OCI-LY7 (cell line): ENCODE measurements around the gene MEF2D. TPM values are rescaled to one million over a fixed set of nuclear protein-coding genes. Genes with fewer than 3 reads are reported as not detected.

ENCODE experiments used
- BruUV-seq: library from RNA; stranded (reverse); fragments of 400-500 nt; replicated peaks from 2 replicates; lab custom pipeline; 2021; lab: Mats Ljungman, UMichigan
- CTCF ChIA-PET: fragments of 300-600 bp; sonication (Branson Sonifier 250); formaldehyde crosslinking; loops from one replicate; lab custom pipeline; 2022; ENCODE audit warnings: antibody characterized with exemption; ENCODE audit not compliant: unreplicated experiment; lab: Charles Lee
- POLR2A ChIA-PET: fragments of 300-600 bp; sonication (Branson Sonifier 250); formaldehyde crosslinking; loops from one replicate; lab custom pipeline; 2022; ENCODE audit warnings: antibody characterized with exemption; lab: Charles Lee
- DNase-seq: peaks from one replicate; pipeline ENCODE4 v3.0.0-alpha.2; 2015; ENCODE audit warnings: low spot score
- H2AFZ ChIP-seq: fragments of 200-600 bp; sonication (generic), shearing (Covaris generic); 2 replicates; pipeline ENCODE4 v1.6.1; 2014; ENCODE audit warnings: mild to moderate bottlenecking, antibody characterized with exemption, low read length, moderate library complexity
- H3K27ac ChIP-seq: fragments of 200-600 bp; sonication (generic); 2 replicates; pipeline ENCODE4 v1.5.1; 2014; ENCODE audit warnings: mixed run types, low read depth, mild to moderate bottlenecking, moderate library complexity, low read length, inconsistent platforms; ENCODE audit not compliant: poor library complexity, severe bottlenecking
- H3K36me3 ChIP-seq: fragments of 200-600 bp; sonication (generic); 2 replicates; pipeline ENCODE4 v1.6.1; 2014; ENCODE audit warnings: mild to moderate bottlenecking, antibody characterized with exemption, low read length, moderate library complexity, mixed read lengths; ENCODE audit not compliant: insufficient read depth
- H3K4me1 ChIP-seq: fragments of 200-600 bp; sonication (generic); 2 replicates; pipeline ENCODE4 v1.5.1; 2014; ENCODE audit warnings: mild to moderate bottlenecking, low read length; ENCODE audit not compliant: insufficient read depth, poor library complexity, severe bottlenecking
- H3K4me2 ChIP-seq: fragments of 200-600 bp; sonication (generic); 2 replicates; pipeline ENCODE4 v1.6.1; 2014; ENCODE audit warnings: mild to moderate bottlenecking, low read length
- H3K4me3 ChIP-seq: fragments of 200-600 bp; sonication (generic); 2 replicates; pipeline ENCODE4 v1.5.1; 2014; ENCODE audit warnings: mild to moderate bottlenecking, low read depth, low read length; ENCODE audit not compliant: poor library complexity, severe bottlenecking
- H3K79me2 ChIP-seq: fragments of 200-600 bp; sonication (generic); 2 replicates; pipeline ENCODE4 v1.6.1; 2016; ENCODE audit warnings: low read depth, mild to moderate bottlenecking, low read length, moderate library complexity, mixed read lengths; ENCODE audit not compliant: insufficient read depth
- H3K9me2 ChIP-seq: fragments of 200-600 bp; sonication (generic); 2 replicates; pipeline ENCODE4 v1.6.1; 2016; ENCODE audit warnings: mild to moderate bottlenecking, low read length, mixed read lengths; ENCODE audit not compliant: insufficient read depth
- H3K9me3 ChIP-seq: fragments of 200-600 bp; sonication (generic); 2 replicates; pipeline ENCODE4 v1.6.1; 2014; ENCODE audit warnings: mild to moderate bottlenecking, mixed run types, low read length, mixed read lengths
- H4K20me1 ChIP-seq: fragments of 200-600 bp; sonication (generic); 2 replicates; pipeline ENCODE4 v1.6.1; 2014; ENCODE audit warnings: mild to moderate bottlenecking, antibody characterized with exemption, low read length, moderate library complexity, mixed read lengths; ENCODE audit not compliant: insufficient read depth
- CTCF ChIP-seq: fragments of 200-600 bp; sonication (generic); conservative IDR thresholded peaks from 2 replicates; pipeline ENCODE4 v1.5.1; 2014; ENCODE audit warnings: mild to moderate bottlenecking, antibody characterized with exemption, low read length, moderate library complexity, mixed read lengths
- EZH2phosphoT487 ChIP-seq: fragments of 200-600 bp; sonication (generic); IDR thresholded peaks from 2 replicates; pipeline ENCODE4 v1.6.1; 2018; ENCODE audit warnings: low read depth, borderline replicate concordance, mild to moderate bottlenecking, mixed run types, antibody characterized with exemption, low read length, moderate library complexity, mixed read lengths
- intact Hi-C: fragments of 100-400 bp; cut with micrococcal nuclease; formaldehyde crosslinking; loops from one replicate; pipeline ENCODE4 v1.10.0; 2022; ENCODE audit not compliant: unreplicated experiment
- total RNA-seq, 2 experiments: library from RNA; depleted of rRNA in 1 of 2; stranded (reverse); fragments of >200 nt in 1 of 2; shearing (Covaris generic) in 1 of 2; gene quantifications; 2 replicates each; pipeline ENCODE4 v1.2.3, GENCODE V29; 2014 to 2022

MEF2D gene
- total RNA-seq, 2 experiments from 2014 or later, result 42.7 to 92.3 TPM

GRCh38 chr1:156484480-156485058 lies 16.0 kb downstream of the MEF2D start:
- CTCF ChIA-PET, result interaction anchor here (0.6 to 1.3 kb wide), 4 partner anchors 18 to 112 kb away, joined by 3 to 4 read pairs (median 3); no protein-coding TSS in a partner anchor
- Histone ChIP-seq H3K4me2 (no peak overlapping the region), H3K4me1 (peaks cover 93% of the 10 kb centered on the region), H2AFZ (no peak overlapping the region), H3K79me2 (peaks cover 74% of the 10 kb centered on the region), H4K20me1 (peaks cover 5% of the 10 kb centered on the region; the same call in 1 of the 2 replicates), H3K27ac (peak overlapping the region; percentile 34), H3K9me2 (no peaks in the 10 kb centered on the region), H3K9me3 (no peaks in the 10 kb centered on the region), H3K36me3 (peaks cover 94% of the 10 kb centered on the region), H3K4me3 (no peak overlapping the region)
- no TSS peak for BruUV-seq
- intact Hi-C loops, result no loop called here
- POLR2A ChIA-PET, result interaction anchor here (0.5 to 1.9 kb wide), 12 partner anchors 7 to 632 kb away, joined by 3 to 11 read pairs (median 4); no protein-coding TSS in a partner anchor
- DNase-seq, result no peak
- TF ChIP-seq EZH2phosphoT487, result no peak
- no peak for TF ChIP-seq CTCF

GRCh38 chr1:156483397-156483796 lies 17.2 kb downstream of the MEF2D start:
- H3K9me2 ChIP-seq, result no peaks in the 10 kb centered on the region
- H3K9me3 ChIP-seq, result no peaks in the 10 kb centered on the region
- intact Hi-C loops, result no loop called here
- no peak overlapping the region for H2AFZ ChIP-seq
- no peak overlapping the region for H3K4me2 ChIP-seq
- no peak for DNase-seq
- H4K20me1 ChIP-seq, result peaks cover 4% of the 10 kb centered on the region; the same call in 1 of the 2 replicates
- H3K4me1 ChIP-seq, result peaks cover 81% of the 10 kb centered on the region
- peak overlapping the region; percentile 34 for H3K27ac ChIP-seq
- BruUV-seq, result no TSS peak
- ChIA-PET POLR2A (interaction anchor here (0.6 to 1.9 kb wide), 6 partner anchors 9 to 251 kb away, joined by 3 to 7 read pairs (median 4); no protein-coding TSS in a partner anchor), CTCF (interaction anchor here (0.6 to 1.3 kb wide), 3 partner anchors 9 to 68 kb away, joined by 3 to 13 read pairs (median 6); no protein-coding TSS in a partner anchor)
- H3K36me3 ChIP-seq, result peaks cover 100% of the 10 kb centered on the region
- no peak overlapping the region for H3K4me3 ChIP-seq
- TF ChIP-seq CTCF, result no peak
- TF ChIP-seq EZH2phosphoT487, result no peak
- peaks cover 63% of the 10 kb centered on the region for H3K79me2 ChIP-seq

GRCh38 chr1:156482276-156482675 lies 18.3 kb downstream of the MEF2D start:
- Histone ChIP-seq H3K4me2 (peak overlapping the region; percentile 48; the same call in 1 of the 2 replicates), H3K27ac (peak overlapping the region; percentile 61), H4K20me1 (no peaks in the 10 kb centered on the region), H3K79me2 (peaks cover 52% of the 10 kb centered on the region), H3K9me2 (no peaks in the 10 kb centered on the region), H2AFZ (no peak overlapping the region), H3K4me1 (peaks cover 70% of the 10 kb centered on the region), H3K36me3 (peaks cover 100% of the 10 kb centered on the region), H3K9me3 (no peaks in the 10 kb centered on the region), H3K4me3 (no peak overlapping the region)
- no peak for TF ChIP-seq CTCF
- no peak for TF ChIP-seq EZH2phosphoT487
- ChIA-PET POLR2A (interaction anchor here (1.6 to 2.0 kb wide), 2 partner anchors 14 to 16 kb away, joined by 7 to 13 read pairs; no protein-coding TSS in a partner anchor), CTCF (interaction anchor here (0.6 to 2.0 kb wide), 2 partner anchors 19 to 38 kb away, joined by 3 to 9 read pairs; no protein-coding TSS in a partner anchor)
- DNase-seq, result no peak
- no TSS peak for BruUV-seq
- intact Hi-C loops, result no loop called here
